Measurements from ENCODE around the gene TJP1. TPM values are rescaled to one million over a fixed set of nuclear protein-coding genes. Genes with fewer than 3 reads are reported as not detected.

Gene TJP1
- total RNA-seq, 1 donor from 2014 or later, result 159 TPM

- DNase-seq (ENCODE audit: low spot score in 2 of 2, unreplicated experiment in 2 of 2), result no peak
- H3K27me3 Mint-ChIP-seq (ENCODE audit: low read depth), result no peaks in the 10 kb centered on the region
- TF ChIP-seq CTCF (IDR thresholded peaks at IDR 0.05; ENCODE audit: unreplicated experiment), result no peak
- H3K27ac Mint-ChIP-seq, result no peak overlapping the region
- peaks cover 25% of the 10 kb centered on the region for H3K9me3 Mint-ChIP-seq
- H3K36me3 Mint-ChIP-seq, result peaks cover 80% of the 10 kb centered on the region
- H3K4me3 Mint-ChIP-seq, result no peak overlapping the region
- no peaks in the 10 kb centered on the region for H3K4me1 Mint-ChIP-seq
These were observed 95.7 kb downstream of the TJP1 start for GRCh38 chr15:29726553-29726952.

GRCh38 chr15:29724026-29724425, 98.2 kb downstream of the TJP1 start:
- Mint-ChIP-seq H3K27me3 (ENCODE audit: low read depth) (no peaks in the 10 kb centered on the region), H3K9me3 (peaks cover 28% of the 10 kb centered on the region), H3K4me3 (no peak overlapping the region), H3K4me1 (no peaks in the 10 kb centered on the region), H3K36me3 (peaks cover 89% of the 10 kb centered on the region), H3K27ac (no peak overlapping the region)
- no peak for DNase-seq (ENCODE audit: low spot score in 2 of 2, unreplicated experiment in 2 of 2)
- TF ChIP-seq CTCF (IDR thresholded peaks at IDR 0.05; ENCODE audit: unreplicated experiment), result no peak

GRCh38 chr15:29713784-29714183, 108.5 kb downstream of the TJP1 start:
- TF ChIP-seq CTCF (IDR thresholded peaks at IDR 0.05; ENCODE audit: unreplicated experiment), result no peak
- H3K27ac Mint-ChIP-seq, result no peak overlapping the region
- no peak for DNase-seq (ENCODE audit: low spot score in 2 of 2, unreplicated experiment in 2 of 2)
- H3K27me3 Mint-ChIP-seq (ENCODE audit: low read depth), result no peaks in the 10 kb centered on the region
- H3K9me3 Mint-ChIP-seq, result no peaks in the 10 kb centered on the region
- no peak overlapping the region for H3K4me3 Mint-ChIP-seq
- peaks cover 49% of the 10 kb centered on the region for H3K36me3 Mint-ChIP-seq
- no peaks in the 10 kb centered on the region for H3K4me1 Mint-ChIP-seq

GRCh38 chr15:29712149-29712885, 110.0 kb downstream of the TJP1 start:
- Mint-ChIP-seq H3K4me3 (no peak overlapping the region), H3K36me3 (peaks cover 44% of the 10 kb centered on the region), H3K27ac (no peak overlapping the region), H3K27me3 (ENCODE audit: low read depth) (no peaks in the 10 kb centered on the region), H3K9me3 (no peaks in the 10 kb centered on the region), H3K4me1 (no peaks in the 10 kb centered on the region)
- no peak for DNase-seq (ENCODE audit: low spot score in 2 of 2, unreplicated experiment in 2 of 2)
- no peak for TF ChIP-seq CTCF (IDR thresholded peaks at IDR 0.05; ENCODE audit: unreplicated experiment)

DNA sequence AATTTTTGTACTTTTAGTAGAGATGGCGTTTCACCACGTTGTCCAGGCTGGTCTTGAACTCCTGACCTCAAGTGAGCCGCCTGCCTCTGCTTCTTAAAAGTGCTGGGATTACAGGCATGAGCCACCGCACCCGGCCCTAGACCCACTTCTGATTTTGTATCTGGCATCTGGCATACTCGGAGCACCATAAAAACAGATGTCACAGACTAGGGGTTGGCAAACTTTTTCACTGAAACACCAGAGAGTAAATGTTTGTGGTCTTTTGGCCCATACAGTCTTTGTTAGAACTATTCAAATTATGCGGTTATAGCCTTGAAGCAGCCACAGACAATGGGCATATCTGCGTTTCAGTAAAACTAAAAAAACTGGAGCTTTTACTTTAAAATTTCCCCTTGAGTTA, 110.7 kb downstream of the TJP1 start:
- TF ChIP-seq CTCF (IDR thresholded peaks at IDR 0.05; ENCODE audit: unreplicated experiment), result no peak
- H3K4me1 Mint-ChIP-seq, result no peaks in the 10 kb centered on the region
- H3K4me3 Mint-ChIP-seq, result no peak overlapping the region
- H3K27ac Mint-ChIP-seq, result peak overlapping the region; percentile 25
- peaks cover 40% of the 10 kb centered on the region for H3K36me3 Mint-ChIP-seq
- no peak for DNase-seq (ENCODE audit: low spot score in 2 of 2, unreplicated experiment in 2 of 2)
- no peaks in the 10 kb centered on the region for H3K9me3 Mint-ChIP-seq
- H3K27me3 Mint-ChIP-seq (ENCODE audit: low read depth), result no peaks in the 10 kb centered on the region
